Transverse colon (tissue), 4 donors: ENCODE results near the gene SHMT1. TPM values are rescaled to one million over a fixed set of nuclear protein-coding genes. Genes with fewer than 3 reads are reported as not detected.

ENCODE experiments used
- DNase-seq: peaks from one replicate; pipeline ENCODE4 v3.0.0-alpha.2; 2019
- H3K27ac ChIP-seq, 4 donors: fragments of 200-600 bp; sonication (generic); 2 replicates each; pipeline ENCODE4 v1.5.1; 2016 to 2018; ENCODE audit warnings: inconsistent platforms in 4 of 4
- H3K27me3 ChIP-seq: fragments of 200-600 bp; sonication (generic); 2 replicates; pipeline ENCODE4 v1.5.1; 2017; ENCODE audit warnings: inconsistent platforms
- H3K36me3 ChIP-seq, 4 donors: fragments of 200-600 bp; sonication (generic); 2 replicates each; pipeline ENCODE4 v1.5.1; 2017 to 2019; ENCODE audit warnings: inconsistent platforms in 4 of 4
- H3K4me1 ChIP-seq, 4 donors: fragments of 200-600 bp; sonication (generic); 2 replicates each; pipeline ENCODE4 v1.5.1; 2017 to 2020; ENCODE audit warnings: inconsistent platforms in 4 of 4
- H3K4me3 ChIP-seq, 4 donors: fragments of 200-600 bp; sonication (generic); 1 replicate in 1 of 4; 2 replicates in 3 of 4; pipeline versions ENCODE4 v1.5.1 to v1.6.1; 2017 to 2019; ENCODE audit warnings: inconsistent platforms in 4 of 4
- H3K9me3 ChIP-seq, 2 donors: fragments of 200-600 bp; sonication (generic); 2 replicates each; pipeline ENCODE4 v1.5.1; 2017 to 2019; ENCODE audit warnings: inconsistent platforms in 2 of 2
- EP300 ChIP-seq: sonication (generic); formaldehyde crosslinking; IDR thresholded peaks from one replicate; pipeline ENCODE4 v1.6.1; 2017; ENCODE audit warnings: antibody characterized with exemption, low read depth
- POLR2A ChIP-seq: fragments of 450-650 bp; IDR thresholded peaks from one replicate; pipeline ENCODE4 v1.6.1; 2016; ENCODE audit warnings: antibody characterized with exemption, mild to moderate bottlenecking, moderate library complexity
- POLR2AphosphoS5 ChIP-seq, 3 donors: sonication (generic); formaldehyde crosslinking; IDR thresholded peaks; one replicate each; pipeline ENCODE4 v1.6.1; 2016; ENCODE audit warnings: antibody characterized with exemption in 3 of 3
- WGBS, 2 donors: methylation state at CpG; one replicate each; pipeline ENCODE4 v1.1.5; 2018; ENCODE audit warnings: low coverage in 1 of 2; 5-methylcytosine and 5-hydroxymethylcytosine counted together
- in situ Hi-C, 4 donors: fragments of 200-750 bp; cut with MboI; loops; one replicate each; pipeline versions ENCODE4 v1.15.0 to v1.15.1; 2017; ENCODE audit warnings: low sequenced_read_pairs in 3 of 4, low pct_ligation_motif_present in 1 of 4, low pct_unique_long_range_greater_than_20kb in 1 of 4
- intact Hi-C: fragments of 100-400 bp; cut with DNase I; formaldehyde crosslinking; loops from one replicate; pipeline ENCODE4 v1.15.1; 2023; ENCODE audit warnings: low total_unique reads
- total RNA-seq, 4 donors: library from RNA; depleted of rRNA; stranded (reverse); fragments of >200 nt; gene quantifications; one replicate each; pipeline ENCODE4 v1.1.0, GENCODE V29; 2016
- TF ChIP-seq, protein P1 (sequence below), 5 experiments: fragments of 200-600 bp in 3 of 5; fragments of 450-650 bp in 2 of 5; sonication (generic) in 3 of 5; IDR thresholded peaks; 1 replicate in 2 of 5; 2 replicates in 3 of 5; pipeline ENCODE4 v1.5.1; 2016 to 2017; ENCODE audit warnings: antibody characterized with exemption in 5 of 5, inconsistent platforms in 3 of 5, mild to moderate bottlenecking in 2 of 5, moderate library complexity in 1 of 5

Gene SHMT1
- total RNA-seq, 4 donors from 2014 or later = 29.2 to 49.4 (median 38.5) TPM

GRCh38 chr17:18362698-18363100 is 651 bp downstream of the SHMT1 start:
- Histone ChIP-seq H3K36me3 (no peaks in the 10 kb centered on the region), H3K4me1 (peaks cover 0 to 21% (median 10%) of the 10 kb centered on the region in 4 donors), H3K27me3 (no peaks in the 10 kb centered on the region), H3K27ac (peak overlapping the region; percentile 83 to 89 (median 86)), H3K9me3 (no peaks in the 10 kb centered on the region), H3K4me3 (peak overlapping the region; percentile 83 to 97 (median 88))
- in situ Hi-C loops (no loop called here), intact Hi-C loops (no loop called here)
- WGBS, 2 donors = 0 to 4% methylated on average over 2 to 14 of the region's 14 CpGs
- peak; percentile 68 for DNase-seq
- TF ChIP-seq POLR2AphosphoS5 (IDR thresholded peaks at IDR 0.05) (peak in 2 of 3 donors; percentile 18 to 37), POLR2A (no peak), EP300 (no peak)
- TF ChIP-seq, protein P1, sequence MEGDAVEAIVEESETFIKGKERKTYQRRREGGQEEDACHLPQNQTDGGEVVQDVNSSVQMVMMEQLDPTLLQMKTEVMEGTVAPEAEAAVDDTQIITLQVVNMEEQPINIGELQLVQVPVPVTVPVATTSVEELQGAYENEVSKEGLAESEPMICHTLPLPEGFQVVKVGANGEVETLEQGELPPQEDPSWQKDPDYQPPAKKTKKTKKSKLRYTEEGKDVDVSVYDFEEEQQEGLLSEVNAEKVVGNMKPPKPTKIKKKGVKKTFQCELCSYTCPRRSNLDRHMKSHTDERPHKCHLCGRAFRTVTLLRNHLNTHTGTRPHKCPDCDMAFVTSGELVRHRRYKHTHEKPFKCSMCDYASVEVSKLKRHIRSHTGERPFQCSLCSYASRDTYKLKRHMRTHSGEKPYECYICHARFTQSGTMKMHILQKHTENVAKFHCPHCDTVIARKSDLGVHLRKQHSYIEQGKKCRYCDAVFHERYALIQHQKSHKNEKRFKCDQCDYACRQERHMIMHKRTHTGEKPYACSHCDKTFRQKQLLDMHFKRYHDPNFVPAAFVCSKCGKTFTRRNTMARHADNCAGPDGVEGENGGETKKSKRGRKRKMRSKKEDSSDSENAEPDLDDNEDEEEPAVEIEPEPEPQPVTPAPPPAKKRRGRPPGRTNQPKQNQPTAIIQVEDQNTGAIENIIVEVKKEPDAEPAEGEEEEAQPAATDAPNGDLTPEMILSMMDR (IDR thresholded peaks at IDR 0.05) = peak in 1 of 5 experiments; percentile 14

- TF ChIP-seq POLR2AphosphoS5 (IDR thresholded peaks at IDR 0.05) = no peak
- TF ChIP-seq, protein P1 (IDR thresholded peaks at IDR 0.05) = no peak
- WGBS, 2 donors = 24 to 46% methylated on average over 7 to 15 of the region's 15 CpGs
- peak overlapping the region; percentile 83 to 89 (median 86) for H3K27ac ChIP-seq
- H3K27me3 ChIP-seq = no peaks in the 10 kb centered on the region
- peaks cover 0 to 21% (median 10%) of the 10 kb centered on the region in 4 donors for H3K4me1 ChIP-seq
- H3K9me3 ChIP-seq = no peaks in the 10 kb centered on the region
- in situ Hi-C loops (no loop called here), intact Hi-C loops (no loop called here)
- no peak for DNase-seq
- peak overlapping the region in 3 of 4 donors; percentile 85 to 97 (median 90) for H3K4me3 ChIP-seq
- H3K36me3 ChIP-seq = no peaks in the 10 kb centered on the region
Measured at GRCh38 chr17:18361837-18362697, 1.3 kb downstream of the SHMT1 start.

DNA sequence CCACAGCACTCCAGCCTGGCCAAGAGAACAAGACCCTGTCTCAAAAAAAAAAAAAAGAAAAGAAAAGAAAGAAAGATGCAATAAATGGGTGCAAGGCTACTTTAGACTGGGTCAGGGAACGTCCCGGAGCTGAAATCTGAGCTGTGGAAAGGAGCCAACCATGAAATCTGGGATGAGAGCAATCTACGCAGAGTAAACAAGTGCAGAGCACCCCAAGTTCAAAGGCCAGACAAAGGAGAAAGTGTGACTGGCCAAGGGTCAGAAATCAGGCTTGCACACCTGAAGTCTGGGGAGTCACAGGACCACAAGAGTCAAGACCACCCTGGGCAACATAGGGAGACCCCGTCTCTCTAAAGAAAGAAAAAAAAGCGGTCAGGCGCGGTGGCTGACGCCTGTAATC is 2.8 kb downstream of the SHMT1 start:
- no peaks in the 10 kb centered on the region for H3K27me3 ChIP-seq
- in situ Hi-C loops = no loop called here
- DNase-seq = no peak
- no peak overlapping the region for H3K4me3 ChIP-seq
- no peak overlapping the region for H3K27ac ChIP-seq
- TF ChIP-seq POLR2AphosphoS5 (IDR thresholded peaks at IDR 0.05) (no peak), POLR2A (no peak)
- TF ChIP-seq, protein P1 (IDR thresholded peaks at IDR 0.05) = no peak
- H3K4me1 ChIP-seq = peaks cover 0 to 21% (median 10%) of the 10 kb centered on the region in 4 donors
- intact Hi-C loops = no loop called here
- no peaks in the 10 kb centered on the region for H3K9me3 ChIP-seq
- H3K36me3 ChIP-seq = no peaks in the 10 kb centered on the region
- 67 to 92% methylated on average over 2 to 8 of the region's 8 CpGs for WGBS, 2 donors

GRCh38 chr17:18356624-18357023 is 6.7 kb downstream of the SHMT1 start:
- Histone ChIP-seq H3K27me3 (no peaks in the 10 kb centered on the region), H3K9me3 (no peaks in the 10 kb centered on the region), H3K4me3 (no peak overlapping the region), H3K27ac (peak overlapping the region in 3 of 4 donors; percentile 19 to 36 (median 36)), H3K36me3 (peaks cover 0 to 22% (median 7%) of the 10 kb centered on the region in 4 donors), H3K4me1 (peaks cover 0 to 2% (median 0%) of the 10 kb centered on the region in 4 donors)
- in situ Hi-C loops (no loop called here), intact Hi-C loops (no loop called here)
- 86% methylated on average over 10 of the region's 10 CpGs; no CpG with 5 or more reads in 1 of the 2 donors for WGBS, 2 donors
- no peak for TF ChIP-seq EP300
- TF ChIP-seq, protein P1 (IDR thresholded peaks at IDR 0.05) = no peak
- no peak for TF ChIP-seq POLR2AphosphoS5 (IDR thresholded peaks at IDR 0.05)
- no peak for TF ChIP-seq POLR2A
- DNase-seq = peak; percentile 25
